Naive thymus-derived CD8-positive, alpha-beta T cell (primary cell): ENCODE data around the gene DPH2. TPM values are rescaled to one million over a fixed set of nuclear protein-coding genes. Genes with fewer than 3 reads are reported as not detected.

ENCODE experiments used
- ATAC-seq, 2 donors: fragments of 150-1000 bp; cut with Tn5 transposase in 1 of 2; sonication (Bioruptor Pico), chemical (Tn5 transposase) in 1 of 2; 1 replicate in 1 of 2; 2 replicates in 1 of 2; pipeline ENCODE4 v1.10.0; 2021; ENCODE audit warnings: mild to moderate bottlenecking in 2 of 2, moderate library complexity in 2 of 2
- POLR2A ChIA-PET: fragments of 350-600 bp; sonication (Branson Sonifier 250); formaldehyde crosslinking; loops from one replicate; lab custom pipeline; 2021; ENCODE audit warnings: antibody characterized with exemption; lab: Charles Lee
- DNase-seq, 10 donors: peaks; one replicate each; pipeline versions ENCODE4 v3.0.0 to v3.0.0-alpha.2; 2020 to 2022
- H3K27ac Mint-ChIP-seq, 10 donors: one replicate each; pipeline ENCODE4 v1.8.0; 2020 to 2022; ENCODE audit warnings: mild to moderate bottlenecking in 10 of 10, mixed read lengths in 10 of 10, moderate library complexity in 4 of 10, inconsistent platforms in 1 of 10
- H3K27me3 Mint-ChIP-seq, 5 donors: one replicate each; pipeline ENCODE4 v1.8.0; 2021 to 2022; ENCODE audit warnings: mixed read lengths in 5 of 5
- H3K36me3 Mint-ChIP-seq, 3 donors: one replicate each; pipeline ENCODE4 v1.8.0; 2020 to 2022; ENCODE audit warnings: mixed read lengths in 3 of 3, mild to moderate bottlenecking in 2 of 3, inconsistent platforms in 1 of 3
- H3K4me1 Mint-ChIP-seq, 4 donors: one replicate each; pipeline ENCODE4 v1.8.0; 2021 to 2022; ENCODE audit warnings: mixed read lengths in 4 of 4
- H3K4me3 Mint-ChIP-seq, 10 donors: one replicate each; pipeline ENCODE4 v1.8.0; 2020 to 2022; ENCODE audit warnings: mild to moderate bottlenecking in 10 of 10, mixed read lengths in 10 of 10, moderate library complexity in 6 of 10, inconsistent platforms in 1 of 10
- H3K9me3 Mint-ChIP-seq, 9 donors: one replicate each; pipeline ENCODE4 v1.8.0; 2020 to 2022; ENCODE audit warnings: mixed read lengths in 9 of 9, mild to moderate bottlenecking in 3 of 9, inconsistent platforms in 1 of 9, moderate library complexity in 1 of 9
- polyA plus RNA-seq, 3 donors: library from polyadenylated mRNA; unstranded; fragments of 300-500 nt; fragmentation: Illumina TruSeq; gene quantifications; one replicate each; pipeline ENCODE4 v1.2.3, GENCODE V29; 2021
- total RNA-seq, 8 experiments: library from RNA in 2 of 8; stranded (reverse) in 2 of 8; gene quantifications; one replicate each; pipeline ENCODE4 v1.2.3 and lab custom pipeline; 2021 to 2026

DPH2 gene
- total and polyA plus RNA-seq, 5 experiments from 2014 or later = 30.2 to 40.4 (median 35.7) TPM

- H3K9me3 Mint-ChIP-seq = no peaks in the 10 kb centered on the region
- H3K4me1 Mint-ChIP-seq = peaks cover 30 to 46% (median 40%) of the 10 kb centered on the region in 4 donors
- peak overlapping the region; percentile 74 to 91 (median 85) for H3K4me3 Mint-ChIP-seq
- ATAC-seq (no peak), DNase-seq (no peak)
- peak overlapping the region in 3 of 10 donors; percentile 6 to 53 (median 7) for H3K27ac Mint-ChIP-seq
- POLR2A ChIA-PET = interaction anchor here (0.5 kb wide), 1 partner anchor 50 kb away, joined by 4 read pairs; no protein-coding TSS in a partner anchor
- H3K36me3 Mint-ChIP-seq = peaks cover 0 to 28% (median 11%) of the 10 kb centered on the region in 3 donors
- peaks cover 3 to 19% (median 11%) of the 10 kb centered on the region in 5 donors for H3K27me3 Mint-ChIP-seq
These were observed 10.7 kb downstream of the DPH2 start for GRCh38 chr1:43980255-43981134.

GRCh38 chr1:43981135-43981491 lies 11.3 kb downstream of the DPH2 start:
- H3K4me3 Mint-ChIP-seq = peak overlapping the region in 1 of 10 donors; percentile 34
- ATAC-seq = no peak
- DNase-seq = no peak
- no peak overlapping the region for H3K27ac Mint-ChIP-seq
- POLR2A ChIA-PET = interaction anchor here (0.5 kb wide), 1 partner anchor 50 kb away, joined by 4 read pairs; no protein-coding TSS in a partner anchor
- peaks cover 27 to 40% (median 34%) of the 10 kb centered on the region in 4 donors for H3K4me1 Mint-ChIP-seq
- peaks cover 0 to 28% (median 11%) of the 10 kb centered on the region in 3 donors for H3K36me3 Mint-ChIP-seq
- peaks cover 3 to 19% (median 11%) of the 10 kb centered on the region in 5 donors for H3K27me3 Mint-ChIP-seq
- H3K9me3 Mint-ChIP-seq = no peaks in the 10 kb centered on the region

- ATAC-seq (no peak), DNase-seq (no peak)
- H3K9me3 Mint-ChIP-seq = no peaks in the 10 kb centered on the region
- H3K36me3 Mint-ChIP-seq = peaks cover 0 to 23% (median 10%) of the 10 kb centered on the region in 3 donors
- POLR2A ChIA-PET = no interaction called here
- peaks cover 26 to 35% (median 29%) of the 10 kb centered on the region in 4 donors for H3K4me1 Mint-ChIP-seq
- no peak overlapping the region for H3K27ac Mint-ChIP-seq
- peaks cover 3 to 19% (median 11%) of the 10 kb centered on the region in 5 donors for H3K27me3 Mint-ChIP-seq
- H3K4me3 Mint-ChIP-seq = peak overlapping the region in 1 of 10 donors; percentile 40
These were observed 11.8 kb downstream of the DPH2 start for GRCh38 chr1:43981636-43982035.

- peaks cover 0 to 17% (median 4%) of the 10 kb centered on the region in 3 donors for H3K36me3 Mint-ChIP-seq
- ATAC-seq (no peak), DNase-seq (no peak)
- H3K4me1 Mint-ChIP-seq = peaks cover 20 to 29% (median 23%) of the 10 kb centered on the region in 4 donors
- peaks cover 3 to 19% (median 11%) of the 10 kb centered on the region in 5 donors for H3K27me3 Mint-ChIP-seq
- H3K4me3 Mint-ChIP-seq = no peak overlapping the region
- H3K27ac Mint-ChIP-seq = no peak overlapping the region
- no peaks in the 10 kb centered on the region for H3K9me3 Mint-ChIP-seq
- POLR2A ChIA-PET = no interaction called here
These were observed 12.4 kb downstream of the DPH2 start for GRCh38 chr1:43982241-43982640.

GRCh38 chr1:43982808-43983207 lies 13.0 kb downstream of the DPH2 start:
- peaks cover 0 to 11% (median 3%) of the 10 kb centered on the region in 3 donors for H3K36me3 Mint-ChIP-seq
- H3K4me1 Mint-ChIP-seq = peaks cover 14 to 23% (median 18%) of the 10 kb centered on the region in 4 donors
- POLR2A ChIA-PET = no interaction called here
- DNase-seq = no peak
- no peaks in the 10 kb centered on the region for H3K9me3 Mint-ChIP-seq
- peak overlapping the region in 1 of 10 donors; percentile 4 for H3K4me3 Mint-ChIP-seq
- ATAC-seq = no peak
- H3K27me3 Mint-ChIP-seq = peaks cover 3 to 19% (median 11%) of the 10 kb centered on the region in 5 donors
- no peak overlapping the region for H3K27ac Mint-ChIP-seq

GRCh38 chr1:43983253-43983899 lies 13.6 kb downstream of the DPH2 start:
- Mint-ChIP-seq H3K27me3 (peaks cover 3 to 19% (median 11%) of the 10 kb centered on the region in 5 donors), H3K4me1 (peaks cover 8 to 18% (median 14%) of the 10 kb centered on the region in 4 donors), H3K9me3 (no peaks in the 10 kb centered on the region), H3K4me3 (peak overlapping the region in 2 of 10 donors; percentile 5 to 20), H3K27ac (peak overlapping the region in 1 of 10 donors; percentile 12), H3K36me3 (peaks cover 0 to 6% (median 3%) of the 10 kb centered on the region in 3 donors)
- DNase-seq (no peak), ATAC-seq (no peak)
- POLR2A ChIA-PET = no interaction called here

GRCh38 chr1:43984855-43985254 lies 15.0 kb downstream of the DPH2 start:
- ATAC-seq (no peak), DNase-seq (no peak)
- Mint-ChIP-seq H3K36me3 (peaks cover 0 to under 1% (median 0%) of the 10 kb centered on the region in 3 donors), H3K4me3 (no peak overlapping the region), H3K27me3 (peaks cover 3 to 12% (median 11%) of the 10 kb centered on the region in 5 donors), H3K27ac (no peak overlapping the region), H3K9me3 (no peaks in the 10 kb centered on the region), H3K4me1 (peaks cover 2 to 10% (median 7%) of the 10 kb centered on the region in 4 donors)
- POLR2A ChIA-PET = no interaction called here

GRCh38 chr1:43985984-43986595 lies 16.3 kb downstream of the DPH2 start:
- Mint-ChIP-seq H3K4me3 (peak overlapping the region in 1 of 10 donors; percentile 34), H3K27ac (peak overlapping the region in 1 of 10 donors; percentile 49), H3K4me1 (peaks cover 3 to 4% (median 3%) of the 10 kb centered on the region in 4 donors), H3K36me3 (no peaks in the 10 kb centered on the region), H3K27me3 (peaks cover 0 to 5% (median under 1%) of the 10 kb centered on the region in 5 donors), H3K9me3 (no peaks in the 10 kb centered on the region)
- ATAC-seq = no peak
- DNase-seq = no peak
- POLR2A ChIA-PET = no interaction called here

- H3K27me3 Mint-ChIP-seq = peaks cover 0 to 3% (median 0%) of the 10 kb centered on the region in 5 donors
- H3K36me3 Mint-ChIP-seq = no peaks in the 10 kb centered on the region
- H3K4me3 Mint-ChIP-seq = peak overlapping the region in 1 of 10 donors; percentile 34
- DNase-seq (no peak), ATAC-seq (no peak)
- POLR2A ChIA-PET = interaction anchor here (2.2 kb wide), 1 partner anchor 11 kb away, joined by 8 read pairs; the partner anchor contains the start of gene ATP6V0B
- H3K27ac Mint-ChIP-seq = no peak overlapping the region
- peaks cover 6 to 9% (median 7%) of the 10 kb centered on the region in 4 donors for H3K4me1 Mint-ChIP-seq
- no peaks in the 10 kb centered on the region for H3K9me3 Mint-ChIP-seq
These were observed 16.9 kb downstream of the DPH2 start for GRCh38 chr1:43986712-43987111.

- H3K9me3 Mint-ChIP-seq = no peaks in the 10 kb centered on the region
- no peaks in the 10 kb centered on the region for H3K36me3 Mint-ChIP-seq
- DNase-seq (no peak), ATAC-seq (no peak)
- POLR2A ChIA-PET = interaction anchor here (2.2 kb wide), 1 partner anchor 12 kb away, joined by 8 read pairs; the partner anchor contains the start of gene ATP6V0B
- H3K4me1 Mint-ChIP-seq = peaks cover 10 to 15% (median 12%) of the 10 kb centered on the region in 4 donors
- no peak overlapping the region for H3K4me3 Mint-ChIP-seq
- H3K27me3 Mint-ChIP-seq = no peaks in the 10 kb centered on the region
- no peak overlapping the region for H3K27ac Mint-ChIP-seq
These were observed 17.5 kb downstream of the DPH2 start for GRCh38 chr1:43987159-43987902.

GRCh38 chr1:43990271-43991199 lies 20.7 kb downstream of the DPH2 start:
- Mint-ChIP-seq H3K9me3 (no peaks in the 10 kb centered on the region), H3K4me3 (peak overlapping the region; percentile 87 to 96 (median 94))

More at GRCh38 chr1:43990271-43991199, 20.7 kb downstream of the DPH2 start:
- ATAC-seq = peak in 1 of 2 donors; percentile 3
- peaks cover 15 to 20% (median 18%) of the 10 kb centered on the region in 4 donors for H3K4me1 Mint-ChIP-seq
- H3K27ac Mint-ChIP-seq = peak overlapping the region in 6 of 10 donors; percentile 24 to 90 (median 86)
- H3K27me3 Mint-ChIP-seq = no peaks in the 10 kb centered on the region
- H3K36me3 Mint-ChIP-seq = no peaks in the 10 kb centered on the region
- POLR2A ChIA-PET = interaction anchor here (1.0 to 2.4 kb wide), 2 partner anchors 16 to 45 kb away, joined by 3 to 12 read pairs; partner anchors contain the start of gene ATP6V0B
- no peak for DNase-seq
